ENCODE data around the gene GSTT2B.
"Not testable (repeated sequence)": the region's sequence is repeated elsewhere in the genome, so short reads cannot be mapped to it uniquely, and the experiment has no call there.

GSTT2B gene

DNA sequence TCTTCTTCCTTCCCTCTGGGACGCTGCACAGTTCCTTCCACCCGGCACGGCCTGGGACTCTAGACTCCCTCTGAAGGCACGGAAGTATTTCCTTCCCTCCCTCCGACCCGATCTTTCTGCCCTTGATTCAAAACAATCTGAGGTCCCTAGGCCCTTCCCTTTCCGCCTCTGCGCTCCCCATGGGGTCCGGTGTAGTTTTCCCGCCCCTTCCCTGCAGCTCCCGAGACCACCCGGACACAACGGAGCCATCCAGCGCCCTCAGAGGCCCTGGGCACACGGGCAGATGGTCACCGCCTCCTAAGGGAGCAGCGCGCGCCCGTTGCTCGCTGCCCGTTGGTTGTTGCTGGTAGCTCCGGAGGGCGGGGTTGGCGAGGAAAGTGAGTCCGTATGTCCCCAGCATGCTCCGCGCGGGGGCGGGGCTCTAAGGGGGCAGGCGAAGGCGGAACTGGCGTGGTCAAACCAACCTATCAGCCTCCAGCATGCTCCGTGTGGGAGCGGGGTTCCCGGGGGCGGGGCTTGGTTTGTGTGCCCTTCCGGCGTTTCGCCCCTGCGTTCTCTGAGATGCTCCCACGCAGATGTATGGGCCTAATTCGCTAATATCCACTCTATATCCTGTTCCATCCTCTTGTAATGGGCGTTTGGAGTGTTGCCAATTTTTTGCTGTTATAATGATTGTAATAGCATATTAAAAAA is 47.2 kb downstream of the GSTT2B start:
- Histone ChIP-seq H3K27me3 (ENCODE audit: control insufficient read depth, insufficient read depth, low read length) (no peaks in the 10 kb centered on the region), H3K4me3 (ENCODE audit: low read length) (peak overlapping the region; percentile 30; the same call in 1 of the 2 replicates), H3K27ac (ENCODE audit: low read length) (no peak overlapping the region), H3K9me3 (ENCODE audit: control insufficient read depth, insufficient read depth, low read length) (no peaks in the 10 kb centered on the region), H3K4me1 (ENCODE audit: control insufficient read depth, insufficient read depth, low read length) (no peaks in the 10 kb centered on the region), H3K36me3 (ENCODE audit: control insufficient read depth, insufficient read depth, low read length) (no peaks in the 10 kb centered on the region)
- peak; percentile 98 for DNase-seq (ENCODE audit: low read depth, low spot score)
- no CpG with 5 or more reads among the region's 44 CpGs for WGBS (ENCODE audit: insufficient coverage, insufficient read length)

DNA sequence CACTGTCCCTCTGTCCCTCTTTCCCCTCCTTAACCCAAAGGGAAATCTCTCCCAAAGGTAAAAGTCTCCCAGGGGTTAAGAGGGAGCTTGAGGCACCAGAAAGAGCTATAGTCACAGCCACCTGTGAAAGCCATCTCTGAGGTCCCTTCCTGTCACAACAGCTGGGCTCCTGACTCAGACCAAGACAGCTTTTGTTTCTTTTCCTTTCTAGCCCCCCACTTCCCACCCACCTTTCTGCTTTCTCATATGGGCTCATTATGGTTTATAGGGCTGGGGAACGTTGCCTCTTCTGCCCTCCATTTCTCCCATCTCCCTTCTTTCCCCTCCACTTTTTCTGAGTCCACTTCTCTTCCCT is 47.7 kb downstream of the GSTT2B start:
- WGBS (ENCODE audit: insufficient coverage, insufficient read length): no CpG with 5 or more reads among the region's 1 CpG
- DNase-seq (ENCODE audit: low read depth, low spot score): no peak

DNA sequence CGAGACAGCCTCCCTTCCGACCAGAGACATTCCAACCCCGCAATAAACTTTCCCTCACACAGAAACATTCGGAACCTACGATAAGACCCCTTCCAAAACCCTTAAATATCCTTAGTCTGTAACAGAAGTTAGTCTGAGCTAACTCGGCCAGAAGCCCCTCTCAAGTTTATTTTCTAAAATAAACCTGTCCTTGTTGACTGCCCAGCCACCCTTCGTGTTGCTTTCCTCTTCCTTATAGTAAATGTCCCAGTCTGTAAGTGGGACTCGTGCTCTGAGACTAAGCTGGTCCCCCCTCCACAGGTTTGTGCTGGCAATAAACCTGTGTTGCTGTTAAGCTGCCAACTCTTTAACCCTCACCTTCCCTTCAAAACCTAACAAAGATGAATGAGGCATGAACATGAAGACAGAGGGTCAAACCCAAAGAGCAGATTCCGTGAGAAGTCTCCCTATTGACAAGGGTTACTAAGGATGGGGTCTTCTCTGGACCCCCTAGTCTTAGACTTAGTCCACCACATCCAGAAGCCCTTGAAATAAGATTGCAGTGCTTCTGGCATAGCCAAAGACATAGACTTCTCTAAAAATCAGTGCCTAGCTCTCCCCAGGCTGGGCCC is 48.6 kb downstream of the GSTT2B start:
- Histone ChIP-seq H3K9me3 (ENCODE audit: control insufficient read depth, insufficient read depth, low read length) (no peaks in the 10 kb centered on the region), H3K4me3 (ENCODE audit: low read length) (no peak overlapping the region), H3K27me3 (ENCODE audit: control insufficient read depth, insufficient read depth, low read length) (no peaks in the 10 kb centered on the region), H3K36me3 (ENCODE audit: control insufficient read depth, insufficient read depth, low read length) (no peaks in the 10 kb centered on the region), H3K27ac (ENCODE audit: low read length) (no peak overlapping the region), H3K4me1 (ENCODE audit: control insufficient read depth, insufficient read depth, low read length) (no peaks in the 10 kb centered on the region)
- no peak for DNase-seq (ENCODE audit: low read depth, low spot score)
- WGBS (ENCODE audit: insufficient coverage, insufficient read length): no CpG with 5 or more reads among the region's 9 CpGs

More for the DNA sequence above, 47.7 kb downstream of the GSTT2B start:
- Histone ChIP-seq H3K27ac (ENCODE audit: low read length) (no peak overlapping the region), H3K4me1 (ENCODE audit: control insufficient read depth, insufficient read depth, low read length) (no peaks in the 10 kb centered on the region), H3K4me3 (ENCODE audit: low read length) (peak overlapping the region; percentile 30; the same call in 1 of the 2 replicates), H3K36me3 (ENCODE audit: control insufficient read depth, insufficient read depth, low read length) (no peaks in the 10 kb centered on the region), H3K9me3 (ENCODE audit: control insufficient read depth, insufficient read depth, low read length) (no peaks in the 10 kb centered on the region), H3K27me3 (ENCODE audit: control insufficient read depth, insufficient read depth, low read length) (no peaks in the 10 kb centered on the region)

DNA sequence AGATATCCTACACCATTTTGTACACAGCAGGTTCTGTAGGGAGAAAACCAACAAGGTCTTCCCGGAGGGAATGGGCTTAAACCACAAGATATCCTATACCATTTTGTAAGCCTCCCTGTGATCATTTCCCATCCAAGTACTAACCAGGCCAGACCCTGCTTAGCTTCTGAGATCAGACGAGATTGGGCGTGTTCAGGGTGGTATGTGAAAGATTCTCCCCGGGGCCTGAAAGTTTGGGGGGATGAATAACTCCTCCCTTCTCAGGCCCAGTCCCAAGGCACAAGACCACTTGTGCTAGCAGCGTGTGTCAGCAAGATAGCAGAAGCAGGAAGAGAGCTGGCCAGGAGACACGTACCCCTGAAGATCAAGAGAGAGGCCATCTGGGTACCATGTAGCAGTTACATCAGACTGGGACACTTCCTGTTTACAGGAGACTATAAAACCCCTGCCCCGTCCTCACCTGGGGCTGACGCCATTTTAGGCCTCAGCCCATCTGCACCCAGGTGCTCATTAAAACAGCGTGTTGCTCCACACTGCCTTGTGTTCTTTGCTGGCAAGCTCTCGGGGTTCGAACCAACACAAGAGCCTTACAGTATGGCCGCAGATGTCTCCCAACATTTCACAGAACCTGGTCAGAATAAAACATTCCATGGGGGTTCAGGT is 49.5 kb downstream of the GSTT2B start:
- H3K4me3 ChIP-seq (ENCODE audit: low read length): no peak overlapping the region
- WGBS (ENCODE audit: insufficient coverage, insufficient read length): no CpG with 5 or more reads among the region's 12 CpGs
- no peaks in the 10 kb centered on the region for H3K9me3 ChIP-seq (ENCODE audit: control insufficient read depth, insufficient read depth, low read length)
- no peaks in the 10 kb centered on the region for H3K27me3 ChIP-seq (ENCODE audit: control insufficient read depth, insufficient read depth, low read length)
- H3K27ac ChIP-seq (ENCODE audit: low read length): no peak overlapping the region
- no peaks in the 10 kb centered on the region for H3K36me3 ChIP-seq (ENCODE audit: control insufficient read depth, insufficient read depth, low read length)
- no peak for DNase-seq (ENCODE audit: low read depth, low spot score)
- peaks cover 2% of the 10 kb centered on the region; the same call in 1 of the 2 replicates for H3K4me1 ChIP-seq (ENCODE audit: control insufficient read depth, insufficient read depth, low read length)

DNA sequence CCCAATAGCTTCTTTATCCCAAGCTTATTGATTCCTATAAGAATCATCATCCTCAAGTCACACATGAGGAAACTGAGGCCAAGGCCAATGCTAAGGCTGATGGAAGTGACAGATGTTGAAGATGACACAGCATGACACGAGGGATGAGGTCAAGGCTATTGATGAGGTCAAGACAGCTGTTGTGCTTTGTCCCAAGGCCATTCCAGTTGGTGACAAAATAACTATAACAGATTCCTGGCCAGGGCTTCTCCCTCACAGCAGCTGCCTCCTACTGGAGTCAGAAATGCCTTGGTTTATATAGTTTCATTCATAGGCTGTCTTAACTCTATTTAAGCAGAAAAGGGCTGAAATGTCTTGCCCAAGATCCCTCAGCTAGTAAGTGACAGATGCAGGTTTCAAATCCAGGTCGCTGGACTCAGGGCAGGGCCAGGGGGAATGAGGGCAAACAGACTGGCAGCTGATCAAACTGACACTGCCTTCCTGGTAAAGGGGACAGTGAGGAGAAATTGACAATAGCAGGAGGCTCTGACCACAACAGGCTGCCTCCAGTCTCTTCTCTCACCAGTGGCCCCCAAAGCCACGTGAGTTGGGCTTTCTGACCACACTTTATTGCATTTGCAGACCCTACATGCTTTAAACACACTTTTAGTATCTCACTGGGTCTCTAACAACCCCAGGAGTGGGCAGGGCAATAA is 50.4 kb downstream of the GSTT2B start:
- Histone ChIP-seq H3K27ac (ENCODE audit: low read length) (no peak overlapping the region), H3K36me3 (ENCODE audit: control insufficient read depth, insufficient read depth, low read length) (no peaks in the 10 kb centered on the region), H3K9me3 (ENCODE audit: control insufficient read depth, insufficient read depth, low read length) (no peaks in the 10 kb centered on the region), H3K4me3 (ENCODE audit: low read length) (no peak overlapping the region), H3K27me3 (ENCODE audit: control insufficient read depth, insufficient read depth, low read length) (no peaks in the 10 kb centered on the region), H3K4me1 (ENCODE audit: control insufficient read depth, insufficient read depth, low read length) (peaks cover 2% of the 10 kb centered on the region; the same call in 1 of the 2 replicates)
- no CpG with 5 or more reads among the region's 3 CpGs for WGBS (ENCODE audit: insufficient coverage, insufficient read length)
- no peak for DNase-seq (ENCODE audit: low read depth, low spot score)

DNA sequence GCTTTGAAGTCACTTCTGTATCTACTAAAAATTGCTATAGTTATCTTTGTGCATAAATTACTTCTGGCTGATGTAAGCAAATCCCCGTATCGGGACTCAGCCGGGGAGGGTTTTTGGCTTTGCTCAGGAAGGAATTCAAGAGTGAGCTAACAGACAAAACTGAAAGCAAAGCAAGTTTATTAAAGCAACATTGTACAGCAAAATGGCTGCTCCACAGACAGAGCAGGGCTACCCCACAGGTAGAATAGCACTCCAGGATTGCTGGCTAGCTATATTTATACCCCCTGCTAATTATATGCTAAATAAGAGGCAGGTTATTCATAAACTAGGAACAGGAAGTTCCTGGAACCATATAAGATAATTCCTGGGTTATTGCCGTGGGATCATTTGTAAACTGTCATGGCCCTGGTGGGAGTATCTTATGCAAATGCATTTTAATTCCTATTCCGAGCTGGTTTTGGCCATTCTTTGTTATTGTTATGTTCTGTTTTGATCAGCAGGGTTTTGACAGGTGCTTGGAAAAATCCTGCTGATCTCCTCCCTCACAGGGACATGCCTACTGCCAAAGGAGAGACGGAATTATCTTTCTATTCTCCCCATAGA is 51.6 kb downstream of the GSTT2B start:
- H3K36me3 ChIP-seq (ENCODE audit: control insufficient read depth, insufficient read depth, low read length): no peaks in the 10 kb centered on the region
- DNase-seq (ENCODE audit: low read depth, low spot score): no peak
- H3K27ac ChIP-seq (ENCODE audit: low read length): no peak overlapping the region
- H3K27me3 ChIP-seq (ENCODE audit: control insufficient read depth, insufficient read depth, low read length): no peaks in the 10 kb centered on the region
- H3K4me3 ChIP-seq (ENCODE audit: low read length): no peak overlapping the region
- no CpG with 5 or more reads among the region's 6 CpGs for WGBS (ENCODE audit: insufficient coverage, insufficient read length)
- no peaks in the 10 kb centered on the region for H3K9me3 ChIP-seq (ENCODE audit: control insufficient read depth, insufficient read depth, low read length)
- peaks cover 2% of the 10 kb centered on the region; the same call in 1 of the 2 replicates for H3K4me1 ChIP-seq (ENCODE audit: control insufficient read depth, insufficient read depth, low read length)

DNA sequence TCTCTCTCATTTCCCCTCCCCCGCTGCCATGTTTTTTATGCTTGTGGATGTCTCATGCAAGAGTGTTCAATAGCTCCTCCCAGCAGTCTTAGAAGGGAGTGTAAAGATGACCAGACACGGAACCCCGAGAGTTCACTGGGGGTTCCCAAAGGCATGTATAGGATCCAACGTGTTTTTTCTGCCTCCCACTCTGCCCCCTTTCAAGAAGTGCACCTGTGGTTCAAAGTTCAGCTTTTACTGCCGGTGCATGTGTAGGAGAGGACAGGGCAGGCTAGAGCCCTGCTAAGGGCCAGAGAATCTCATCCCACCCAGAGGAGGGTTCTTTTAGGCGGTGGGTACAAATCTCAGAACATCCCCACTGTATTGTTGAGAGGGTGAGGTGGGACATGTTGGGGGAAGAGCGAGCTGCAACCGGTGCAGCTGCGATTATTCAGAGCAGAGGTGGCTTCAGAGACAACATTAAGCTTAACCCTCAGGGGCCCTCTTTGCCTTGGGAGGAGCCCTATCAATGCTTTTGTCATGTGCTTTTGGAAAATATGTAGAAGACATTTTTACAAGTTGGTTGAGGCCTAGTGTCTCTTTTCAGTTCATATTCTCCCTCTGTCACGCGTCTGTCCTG is 52.3 kb downstream of the GSTT2B start:
- no peak for DNase-seq (ENCODE audit: low read depth, low spot score)
- no peaks in the 10 kb centered on the region for H3K9me3 ChIP-seq (ENCODE audit: control insufficient read depth, insufficient read depth, low read length)
- no peak overlapping the region for H3K4me3 ChIP-seq (ENCODE audit: low read length)
- no peaks in the 10 kb centered on the region for H3K36me3 ChIP-seq (ENCODE audit: control insufficient read depth, insufficient read depth, low read length)
- no CpG with 5 or more reads among the region's 11 CpGs for WGBS (ENCODE audit: insufficient coverage, insufficient read length)
- H3K27me3 ChIP-seq (ENCODE audit: control insufficient read depth, insufficient read depth, low read length): no peaks in the 10 kb centered on the region
- peaks cover 2% of the 10 kb centered on the region; the same call in 1 of the 2 replicates for H3K4me1 ChIP-seq (ENCODE audit: control insufficient read depth, insufficient read depth, low read length)
- H3K27ac ChIP-seq (ENCODE audit: low read length): no peak overlapping the region

DNA sequence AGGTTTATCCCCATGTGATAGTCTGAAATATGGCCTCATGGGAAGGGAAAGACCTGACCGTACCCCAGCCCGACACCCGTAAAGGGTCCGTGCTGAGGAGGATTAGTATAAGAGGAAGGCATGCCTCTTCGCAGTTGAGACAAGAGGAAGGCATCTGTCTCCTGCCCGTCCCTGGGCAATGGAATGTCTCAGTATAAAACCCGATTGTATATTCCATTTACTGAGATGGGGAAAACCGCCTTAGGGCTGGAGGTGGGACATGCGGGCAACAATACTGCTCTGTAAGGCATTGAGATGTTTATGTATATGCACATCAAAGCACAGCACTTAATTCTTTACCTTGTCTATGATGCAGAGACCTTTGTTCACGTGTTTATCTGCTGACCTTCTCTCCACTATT is 53.6 kb downstream of the GSTT2B start:
- H3K27me3 ChIP-seq (ENCODE audit: control insufficient read depth, insufficient read depth, low read length); H3K4me1 ChIP-seq (ENCODE audit: control insufficient read depth, insufficient read depth, low read length); H3K4me3 ChIP-seq (ENCODE audit: low read length); H3K9me3 ChIP-seq (ENCODE audit: control insufficient read depth, insufficient read depth, low read length); H3K36me3 ChIP-seq (ENCODE audit: control insufficient read depth, insufficient read depth, low read length); DNase-seq (ENCODE audit: low read depth, low spot score); H3K27ac ChIP-seq (ENCODE audit: low read length): not testable (repeated sequence)
- WGBS (ENCODE audit: insufficient coverage, insufficient read length): no CpG with 5 or more reads among the region's 10 CpGs

Measured in iPS DF 6.9 (cell line).